AML-193 (cell line): ENCODE results near the gene USP15.

Experiments
- DNase-seq, 2 experiments: peaks; one replicate each; lab custom pipeline; 2025; lab: John Stamatoyannopoulos, UW

Gene USP15

DNA sequence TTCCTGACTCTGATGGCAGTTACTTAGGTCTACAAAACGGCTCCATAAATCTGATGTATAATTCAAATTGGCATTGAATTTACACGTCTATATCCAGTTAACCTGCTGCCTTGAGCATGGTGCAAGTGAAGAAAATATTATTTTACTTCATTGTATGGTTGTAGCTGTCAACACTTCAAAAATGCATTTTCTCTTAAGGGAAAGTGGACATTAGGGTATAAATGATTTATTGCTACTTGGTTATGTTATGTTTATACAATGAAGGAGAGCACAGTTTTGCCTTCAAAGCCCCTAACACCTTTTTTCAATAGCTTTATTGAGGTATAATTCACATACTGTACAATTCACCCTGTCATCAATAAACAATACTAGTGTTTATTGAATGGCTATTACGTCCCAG is 2.0 kb upstream of the USP15 start:
- DNase-seq: no peak

DNA sequence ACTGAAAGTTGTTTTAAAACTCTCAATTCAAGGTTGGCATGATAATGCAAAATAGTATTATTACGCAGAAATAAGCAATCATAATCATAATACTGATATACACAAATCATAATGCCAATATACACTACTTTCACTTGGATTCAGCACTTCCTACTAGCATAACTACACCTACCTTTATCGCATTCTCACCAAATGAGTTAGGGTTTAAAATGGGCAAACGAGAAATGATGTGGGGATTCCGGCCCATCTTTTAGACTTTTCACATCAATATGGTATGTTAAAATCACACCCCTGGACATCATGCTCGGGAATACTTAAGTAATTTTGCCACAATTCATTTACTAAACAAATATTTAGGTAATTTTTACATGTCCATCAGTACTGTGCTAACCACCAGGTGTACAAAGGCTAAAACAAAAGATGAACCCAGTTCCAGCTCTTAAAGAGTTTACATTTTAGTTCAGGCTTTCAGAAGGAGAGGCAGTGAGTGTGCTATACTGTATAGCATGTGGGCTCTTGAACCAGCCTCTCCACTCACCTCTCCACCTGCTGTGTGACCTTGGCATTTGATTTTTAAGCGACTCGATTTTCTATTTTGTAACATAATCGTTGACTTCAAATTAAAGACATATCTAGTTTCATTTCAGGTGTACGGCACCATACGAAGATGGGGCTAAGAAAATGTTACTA is 1.1 kb upstream of the USP15 start:
- DNase-seq: peak in 1 of 2 experiments; percentile 19

DNA sequence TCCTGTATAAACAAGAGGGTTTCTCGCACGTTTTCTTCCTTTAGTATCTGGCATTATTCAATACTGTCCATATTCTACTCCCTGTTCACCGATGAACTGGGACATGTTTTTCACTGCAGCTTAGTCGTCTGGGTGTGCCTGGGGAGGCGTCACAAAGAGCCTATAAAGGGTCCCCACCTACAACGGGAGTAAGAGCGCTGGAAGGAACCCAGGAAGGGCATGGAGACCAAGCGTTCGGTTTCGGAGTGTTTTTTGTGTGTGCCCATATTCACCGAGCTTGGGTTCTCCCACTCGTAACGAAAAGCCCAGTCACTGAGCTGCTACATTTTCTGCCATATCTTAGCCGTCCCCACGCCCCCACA is 592 bp upstream of the USP15 start:
- peak in 1 of 2 experiments; percentile 59 for DNase-seq

DNA sequence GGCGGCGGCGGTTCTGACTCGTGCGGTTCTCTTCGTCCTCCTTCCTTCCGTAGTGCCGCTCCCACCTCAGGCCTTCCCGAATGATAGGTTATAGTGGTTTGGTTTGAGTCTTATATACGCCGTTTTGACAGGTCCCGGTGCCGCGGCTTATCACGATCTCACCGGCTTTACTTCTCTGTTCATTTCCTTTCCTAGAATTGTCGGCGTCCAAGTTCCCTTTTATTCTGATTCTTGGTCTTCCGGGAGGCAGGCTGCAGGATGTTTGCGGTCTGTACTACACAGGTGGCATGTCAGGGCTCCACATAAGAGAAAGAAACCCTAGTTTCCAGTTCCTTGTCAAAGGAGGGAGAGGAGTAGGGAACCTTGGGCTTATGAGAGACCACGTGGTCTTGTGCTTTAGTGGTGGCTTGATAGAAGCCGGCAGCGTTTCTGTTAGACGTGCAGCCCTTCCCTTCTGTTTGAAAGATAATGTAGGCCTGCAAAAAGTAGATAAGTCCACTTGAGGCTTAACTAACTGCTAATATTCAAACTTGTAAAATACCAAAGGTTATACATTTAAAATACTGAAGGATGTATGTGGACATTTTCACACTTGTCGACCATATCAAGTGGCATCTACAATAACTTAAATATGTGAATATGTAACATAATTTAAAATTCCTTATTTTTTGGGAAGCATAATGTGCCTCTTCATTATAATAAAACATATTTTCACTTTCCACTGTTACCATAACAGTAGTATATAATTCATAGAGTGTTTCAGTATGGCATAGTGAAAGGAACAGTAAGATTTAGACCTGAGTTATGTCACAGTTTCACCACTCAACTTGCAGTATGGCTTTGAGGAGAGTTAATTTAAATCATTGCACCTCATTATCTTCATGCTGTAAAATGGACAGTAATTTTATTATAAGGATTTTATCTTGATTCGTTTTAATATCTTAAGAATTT is 804 bp downstream of the USP15 start:
- DNase-seq: peak; percentile 97 to 98

DNA sequence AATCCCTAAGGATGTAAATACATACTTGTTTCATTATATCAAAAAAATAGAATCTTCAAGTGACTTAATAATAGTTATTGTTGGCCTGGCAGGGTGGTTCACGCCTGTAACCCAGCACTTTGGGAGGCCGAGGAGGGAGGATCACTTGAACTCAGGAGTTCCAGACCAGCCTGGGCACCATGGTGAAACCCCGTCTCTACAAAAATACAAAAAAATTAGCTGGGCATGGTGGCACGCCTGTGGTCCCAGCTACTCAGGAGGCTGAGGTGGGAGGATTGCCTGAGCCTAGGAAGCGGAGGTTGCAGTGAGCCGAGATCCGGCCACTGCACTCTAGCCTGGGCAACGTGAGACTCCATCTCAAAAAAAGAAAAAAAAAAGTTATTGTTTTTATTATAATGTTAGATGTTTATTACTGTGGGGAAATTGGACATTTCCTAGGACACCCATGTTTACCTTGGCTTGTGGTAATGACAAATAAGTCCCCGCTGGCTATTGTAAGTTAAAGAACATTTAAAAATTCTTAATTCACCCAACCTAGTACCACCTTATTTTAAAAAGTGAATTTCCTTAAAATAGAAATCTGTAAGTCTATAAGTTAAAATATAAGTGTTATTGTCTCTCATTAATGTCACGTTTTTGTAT is 1.8 kb downstream of the USP15 start:
- no peak for DNase-seq

DNA sequence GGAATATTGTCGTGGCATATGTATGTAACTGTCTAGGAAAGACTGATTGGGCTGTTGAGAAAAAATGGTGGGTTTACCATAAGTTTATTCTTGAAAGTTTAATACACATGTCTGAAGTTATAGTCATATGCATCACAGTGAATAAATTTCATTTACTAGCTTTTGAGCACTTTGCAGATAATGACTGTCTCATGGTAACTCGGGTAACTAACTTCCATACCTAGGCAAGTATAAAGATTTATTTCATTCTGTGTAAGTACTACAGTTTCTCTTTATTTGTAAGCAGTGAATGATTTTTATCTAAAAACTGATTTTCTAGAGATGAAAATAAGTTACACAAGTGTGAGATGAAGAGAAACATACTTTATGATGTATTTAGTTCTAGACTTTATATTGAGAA is 3.0 kb downstream of the USP15 start:
- no peak for DNase-seq

DNA sequence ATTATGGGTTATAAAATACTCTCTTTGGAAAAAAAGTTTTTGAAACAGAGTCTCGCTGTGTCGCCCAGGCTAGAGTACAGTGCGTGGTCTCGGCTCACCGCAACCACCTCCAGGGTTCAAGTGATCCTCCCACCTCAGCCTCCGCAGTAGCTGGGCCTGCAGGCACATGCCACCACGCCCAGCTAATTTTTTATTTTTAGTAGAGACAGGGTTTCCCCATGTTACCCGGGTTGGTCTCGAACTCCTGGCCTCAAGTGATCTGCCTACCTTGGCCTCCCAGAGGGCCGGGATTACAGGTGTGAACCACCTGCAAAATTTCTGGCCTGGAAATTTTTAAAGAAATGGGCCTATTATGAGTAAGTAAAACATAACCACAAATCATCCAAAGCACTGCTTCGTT is 3.8 kb downstream of the USP15 start:
- no peak for DNase-seq

DNA sequence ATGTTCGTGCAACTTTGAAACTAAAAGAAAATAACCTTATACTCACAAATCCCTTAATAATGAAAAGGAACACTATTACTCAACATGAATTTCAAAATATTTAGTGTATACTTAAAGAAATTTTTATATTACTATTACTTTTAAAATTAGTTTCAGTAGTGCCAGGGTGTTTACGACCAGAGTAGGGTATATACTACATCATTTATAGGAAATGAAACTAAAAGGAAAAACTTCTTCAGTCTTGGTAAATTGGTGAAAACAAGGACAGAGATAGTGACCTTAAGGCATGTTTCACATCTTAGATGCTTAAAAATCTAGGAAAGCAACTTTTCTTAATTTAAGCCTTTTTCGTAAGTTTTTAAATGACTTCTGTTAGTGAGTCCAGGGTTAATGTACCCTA is 4.5 kb downstream of the USP15 start:
- no peak for DNase-seq

DNA sequence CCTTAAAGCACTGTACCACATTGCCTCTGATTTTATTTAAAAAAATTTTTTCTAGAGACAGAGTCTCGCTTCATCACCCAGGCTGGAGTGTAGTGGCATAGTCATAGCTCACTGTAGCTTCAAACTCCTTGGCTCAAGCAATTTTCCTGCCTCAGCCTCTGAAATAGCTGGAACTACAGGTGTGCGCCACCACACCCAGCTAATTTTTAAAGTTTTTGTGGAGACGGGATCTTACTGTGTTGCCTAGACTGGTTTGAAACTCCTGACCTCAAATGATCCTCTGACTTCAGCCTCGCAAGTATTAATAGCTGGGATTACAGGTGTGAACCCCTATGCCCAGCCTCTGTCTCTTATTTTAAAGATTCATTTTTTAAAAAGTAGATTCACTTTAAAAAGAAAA is 5.3 kb downstream of the USP15 start:
- DNase-seq: no peak

DNA sequence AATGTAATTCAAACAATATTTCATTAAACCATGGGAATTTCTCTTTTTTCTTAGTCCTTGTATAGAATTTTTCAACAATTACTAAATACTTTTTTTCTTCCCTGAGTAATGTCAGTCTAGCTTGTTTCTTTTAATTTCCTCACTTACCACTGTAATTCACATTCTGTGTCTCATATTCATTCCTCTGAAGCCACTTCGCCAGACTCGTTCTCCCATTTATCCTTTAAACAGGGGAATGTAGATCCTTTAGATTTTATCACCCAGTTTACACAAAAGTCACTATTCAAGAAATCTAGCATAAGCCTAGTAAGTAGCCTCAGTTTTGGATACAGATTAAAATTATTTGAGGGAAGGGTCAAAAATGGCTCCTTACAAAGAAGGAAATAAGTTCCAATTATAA is 6.8 kb downstream of the USP15 start:
- DNase-seq: no peak

DNA sequence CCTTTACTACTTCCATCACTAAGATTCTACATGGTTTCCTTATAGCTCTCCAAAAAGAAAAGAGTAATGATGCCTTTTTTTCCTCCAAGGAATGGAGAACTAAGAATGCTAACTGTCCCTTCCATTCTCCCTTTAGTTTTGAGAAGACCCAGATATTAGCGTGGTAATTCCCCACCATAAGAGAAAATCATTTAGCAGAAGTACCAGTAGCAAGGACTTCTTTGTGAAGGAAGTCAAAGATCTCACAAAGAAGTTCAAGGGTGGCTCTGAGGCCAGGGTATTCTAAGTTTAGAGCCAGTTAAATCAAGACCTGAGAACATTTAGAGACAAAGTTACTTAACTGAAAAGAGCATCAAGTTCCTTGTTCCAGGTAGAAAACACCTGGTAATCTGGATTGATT is 7.3 kb downstream of the USP15 start:
- DNase-seq: no peak

DNA sequence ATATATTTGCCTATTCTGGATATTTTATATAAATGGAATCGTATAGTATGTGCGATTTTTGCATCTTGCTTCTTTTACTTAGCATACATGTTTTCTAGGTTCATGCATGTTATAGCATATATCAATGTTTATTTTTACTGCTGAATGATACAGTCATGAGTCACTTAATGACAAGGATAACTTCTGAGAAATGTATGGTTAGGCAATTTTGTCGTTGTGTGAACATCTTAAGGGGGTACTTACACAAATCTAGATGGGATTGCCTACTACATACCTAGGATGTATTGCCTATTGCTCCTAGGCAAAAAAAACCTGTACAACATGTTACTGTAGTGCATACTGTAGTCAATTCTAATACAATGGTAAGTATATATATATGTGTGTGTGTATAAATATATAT is 8.8 kb downstream of the USP15 start:
- peak in 1 of 2 experiments; percentile 7 for DNase-seq

DNA sequence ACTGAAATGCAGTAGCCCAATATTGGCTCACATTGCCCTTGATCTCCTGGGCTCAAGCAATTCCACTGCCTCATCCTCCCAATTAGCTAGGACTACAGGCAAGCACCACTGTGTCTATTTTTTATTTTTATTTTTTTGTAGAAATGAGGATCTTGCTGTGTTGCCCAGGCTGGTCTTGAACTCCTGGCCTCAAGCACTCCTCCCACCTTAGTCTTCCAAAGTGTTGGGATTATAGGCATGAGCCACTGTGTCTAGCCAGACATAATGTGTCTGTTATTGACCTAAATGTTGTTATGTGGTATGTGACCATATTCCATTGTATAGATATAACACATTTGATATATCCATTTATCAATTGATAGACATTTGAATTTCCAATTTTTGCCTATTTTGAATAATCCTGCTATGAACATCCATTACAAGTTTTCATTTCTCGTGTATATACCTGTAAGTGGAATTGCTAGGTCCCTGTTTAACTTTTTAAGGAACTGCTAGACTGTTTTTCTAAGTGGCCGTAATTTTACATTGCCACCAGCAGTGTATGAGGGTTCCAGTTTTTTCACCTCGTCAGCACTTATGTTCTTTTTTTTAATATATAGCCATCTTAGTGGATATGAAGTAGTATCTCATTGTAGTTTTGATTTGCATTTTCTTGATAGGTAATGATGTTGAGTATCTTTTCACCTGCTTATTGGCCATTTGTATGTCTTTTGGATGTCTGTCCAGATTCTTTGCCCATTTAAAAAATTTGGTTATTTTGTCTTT is 9.4 kb downstream of the USP15 start:
- DNase-seq: no peak

DNA sequence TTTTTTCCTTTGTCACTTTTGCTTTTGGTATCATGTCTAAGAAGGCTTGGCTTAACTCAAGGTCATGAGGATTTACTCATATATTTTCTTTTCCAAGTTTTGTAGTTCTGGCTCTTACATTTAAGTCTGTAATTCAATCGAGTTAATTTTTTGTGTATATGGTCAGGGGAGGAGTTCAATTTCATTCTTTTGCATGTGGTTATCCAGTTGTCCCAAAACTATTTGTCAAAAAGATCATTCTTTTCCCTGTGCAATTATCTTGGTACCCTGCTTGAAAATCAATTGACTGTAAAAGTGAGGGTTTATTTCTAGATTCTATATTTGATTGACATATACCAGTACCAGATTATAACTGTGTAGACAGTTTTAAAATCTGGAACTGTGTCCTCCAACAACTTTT is 10.2 kb downstream of the USP15 start:
- DNase-seq: no peak

DNA sequence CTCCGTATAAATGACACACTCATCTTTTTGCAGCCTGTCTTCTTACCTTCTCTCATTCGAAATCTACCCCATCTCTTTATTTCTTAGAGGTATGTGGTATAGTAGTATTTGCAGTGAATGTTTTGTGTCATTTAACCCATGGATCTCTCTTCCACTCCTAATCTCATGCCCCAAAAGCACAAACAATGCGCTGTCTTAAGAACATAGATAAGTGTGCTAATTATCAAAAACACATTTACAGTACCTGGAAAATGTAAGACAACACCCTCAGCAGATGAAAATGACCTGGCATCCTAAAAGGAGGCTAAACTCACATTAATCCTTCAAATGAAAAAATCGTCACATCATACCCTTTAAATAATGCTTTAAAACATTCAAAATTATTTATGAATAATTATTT is 10.7 kb downstream of the USP15 start:
- no peak for DNase-seq

DNA sequence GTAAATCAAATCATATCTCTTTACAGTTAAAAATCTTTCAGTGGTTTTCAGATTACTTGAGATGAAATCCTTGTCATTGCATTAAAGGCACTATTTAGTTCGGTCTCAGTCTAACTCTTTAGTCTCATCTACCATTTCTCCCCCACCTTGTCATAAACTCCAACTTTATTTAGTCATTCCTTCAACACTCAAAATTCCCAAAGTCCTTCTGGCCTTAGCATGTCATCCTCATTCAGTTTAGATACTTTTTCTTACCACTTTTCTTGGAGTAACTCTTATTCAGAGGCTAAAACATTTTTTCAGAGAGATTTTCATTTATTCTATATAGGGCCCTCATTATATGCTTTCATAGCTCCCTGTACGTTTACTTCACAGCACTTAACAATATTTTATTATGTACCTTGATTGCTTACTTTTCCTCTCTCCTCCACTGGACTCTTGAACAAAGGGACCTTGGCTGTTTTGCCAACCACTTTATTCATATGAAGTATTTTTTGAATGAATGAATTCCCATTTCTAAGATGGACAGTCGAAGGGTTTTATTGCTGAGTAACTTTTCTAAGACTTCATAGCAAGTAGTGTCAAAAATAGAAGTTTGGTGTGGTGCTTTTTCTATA is 12.8 kb downstream of the USP15 start:
- DNase-seq: no peak

DNA sequence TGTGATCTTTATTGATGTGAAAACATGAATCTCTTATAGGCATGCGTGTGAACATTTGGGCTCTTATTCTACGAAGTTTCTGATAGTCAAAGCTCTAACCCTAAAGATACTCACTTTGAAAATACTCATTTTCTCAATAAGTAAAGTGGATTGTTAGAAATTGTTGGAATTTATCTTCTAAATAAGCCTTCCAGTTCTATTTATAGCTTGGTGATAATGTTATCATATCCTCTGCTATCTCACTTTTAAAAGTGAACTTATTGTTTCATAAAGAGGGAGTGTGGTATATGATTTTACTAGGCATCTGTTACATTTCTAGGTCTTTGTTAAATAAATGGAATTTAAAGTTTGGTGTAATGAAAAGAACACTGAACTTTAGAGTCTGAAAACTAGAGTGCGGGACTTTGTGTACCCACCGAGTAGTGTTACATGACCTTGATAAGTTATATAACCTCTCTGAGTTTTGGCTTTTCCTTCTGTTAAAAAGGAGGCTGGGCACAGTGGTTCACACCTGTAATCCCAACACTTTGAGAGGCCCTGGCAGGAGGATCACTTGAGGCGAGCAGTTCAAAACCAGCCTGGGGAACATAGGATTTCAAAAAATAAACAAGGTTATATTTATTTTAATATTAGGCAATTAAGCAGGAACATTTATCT is 13.6 kb downstream of the USP15 start:
- DNase-seq: no peak

DNA sequence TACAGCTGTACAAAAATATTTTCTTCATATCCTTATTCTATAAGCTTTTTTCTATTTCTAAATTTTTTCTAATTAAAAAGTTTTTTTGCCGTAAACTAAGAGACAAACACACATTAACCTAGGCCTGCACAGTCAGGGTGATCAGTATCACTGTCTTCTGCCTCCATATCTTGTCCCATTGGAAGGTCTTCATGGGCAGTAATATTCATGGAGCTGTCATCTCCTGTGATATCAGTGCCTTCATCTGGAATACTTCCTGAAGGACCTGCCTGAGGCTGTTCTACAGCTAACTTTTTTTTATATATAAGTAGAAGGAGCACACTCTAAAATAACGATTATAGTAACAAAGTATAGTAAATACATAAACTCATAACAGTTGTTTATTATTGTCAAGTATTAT is 17.8 kb downstream of the USP15 start:
- no peak for DNase-seq

DNA sequence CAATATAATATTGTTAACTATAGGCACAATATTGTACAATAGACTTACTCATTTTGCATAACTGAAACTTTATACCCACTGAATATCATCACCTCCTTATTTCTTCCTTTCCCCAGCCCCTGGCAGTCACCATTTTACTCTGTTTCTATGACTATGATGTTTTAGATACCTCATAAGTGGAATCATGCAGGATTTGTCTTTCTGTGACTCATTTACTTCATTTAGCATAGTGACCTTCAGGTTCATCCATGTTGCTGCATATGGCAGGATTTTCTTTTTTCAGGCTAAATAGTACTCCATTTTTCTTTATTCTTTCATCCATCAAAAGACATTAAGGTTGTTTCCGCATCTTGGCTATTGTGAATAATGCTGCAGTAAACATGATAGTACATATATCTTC is 18.9 kb downstream of the USP15 start:
- DNase-seq: no peak

DNA sequence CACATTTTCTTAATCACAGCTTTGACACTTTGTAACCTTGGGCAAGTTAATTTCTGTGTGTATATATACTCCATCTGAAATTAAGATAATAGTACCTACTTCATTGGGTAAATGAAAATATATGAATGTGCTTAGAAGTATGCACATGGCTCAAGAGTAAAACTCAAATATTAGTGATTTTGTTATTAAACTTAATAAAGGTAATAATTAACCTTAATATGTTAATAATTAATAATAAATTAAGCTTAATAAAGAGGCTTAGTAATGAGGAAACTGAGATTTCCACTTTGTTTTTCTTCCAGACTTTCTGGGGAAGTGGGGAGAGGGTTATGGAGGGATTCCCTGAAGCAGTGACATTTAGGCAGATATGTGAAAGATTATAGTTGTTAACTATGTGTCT is 19.8 kb downstream of the USP15 start:
- DNase-seq: no peak

DNA sequence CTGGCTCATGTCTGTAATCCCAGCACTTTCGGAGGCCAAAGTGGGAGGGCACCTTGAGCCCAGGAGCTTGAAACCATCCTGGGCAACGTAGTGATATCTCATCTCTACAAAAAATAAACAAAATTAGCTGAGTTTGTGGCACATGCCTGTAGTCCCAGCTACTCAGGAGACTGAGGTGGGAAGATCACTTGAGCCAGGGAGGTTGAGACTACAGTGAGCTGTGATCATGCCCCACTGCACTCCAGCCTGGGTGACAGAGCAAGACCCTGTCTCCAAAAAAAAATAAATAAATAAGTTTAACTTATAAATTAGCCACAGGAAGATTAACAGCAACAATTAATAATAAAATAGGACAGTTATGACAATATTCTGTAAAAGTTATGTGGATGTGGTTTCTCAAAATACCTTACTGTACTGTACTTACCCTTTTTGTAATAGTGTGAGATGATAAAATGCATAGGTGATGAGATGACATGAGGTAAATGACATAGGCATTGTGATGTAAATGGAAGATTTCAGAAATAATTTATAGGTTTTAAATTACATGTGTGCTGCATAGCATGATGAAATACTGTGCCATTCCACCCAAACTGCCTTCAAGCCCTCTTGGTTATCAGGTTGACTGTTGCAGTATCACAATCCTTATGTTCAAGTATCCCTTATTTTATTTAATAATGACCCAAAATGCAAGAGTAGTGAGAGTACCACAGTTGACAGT is 22.0 kb downstream of the USP15 start:
- DNase-seq: no peak
